H54 (cell line): ENCODE measurements around the gene LRRC17.

Experiments used
- DNase-seq: peaks from one replicate; pipeline ENCODE4 v3.0.0; 2011; ENCODE audit warnings: low spot score, mixed read lengths; ENCODE audit not compliant: insufficient read length
- FAIRE-seq: peaks from 3 replicates; lab custom pipeline; 2011; peaks lifted over from hg19 to GRCh38; lab: Jason Lieb, UNC
- POLR2A ChIP-seq: IDR thresholded peaks from 2 replicates; pipeline ENCODE4 v1.6.1; 2011; ENCODE audit warnings: low read depth, mild to moderate bottlenecking, low read length

Gene LRRC17, protein sequence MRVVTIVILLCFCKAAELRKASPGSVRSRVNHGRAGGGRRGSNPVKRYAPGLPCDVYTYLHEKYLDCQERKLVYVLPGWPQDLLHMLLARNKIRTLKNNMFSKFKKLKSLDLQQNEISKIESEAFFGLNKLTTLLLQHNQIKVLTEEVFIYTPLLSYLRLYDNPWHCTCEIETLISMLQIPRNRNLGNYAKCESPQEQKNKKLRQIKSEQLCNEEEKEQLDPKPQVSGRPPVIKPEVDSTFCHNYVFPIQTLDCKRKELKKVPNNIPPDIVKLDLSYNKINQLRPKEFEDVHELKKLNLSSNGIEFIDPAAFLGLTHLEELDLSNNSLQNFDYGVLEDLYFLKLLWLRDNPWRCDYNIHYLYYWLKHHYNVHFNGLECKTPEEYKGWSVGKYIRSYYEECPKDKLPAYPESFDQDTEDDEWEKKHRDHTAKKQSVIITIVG

GRCh38 chr7:102912742-102913141 lies at the start of gene LRRC17:
TSS of gene LRRC17 (plus strand) at chr7:102913000. CDS start at chr7:102933914, 20,914 bp downstream.
- FAIRE-seq (peak; percentile 11), DNase-seq (no peak)
- TF ChIP-seq POLR2A = peak; percentile 44; the same call in 1 of the 2 replicates

DNA sequence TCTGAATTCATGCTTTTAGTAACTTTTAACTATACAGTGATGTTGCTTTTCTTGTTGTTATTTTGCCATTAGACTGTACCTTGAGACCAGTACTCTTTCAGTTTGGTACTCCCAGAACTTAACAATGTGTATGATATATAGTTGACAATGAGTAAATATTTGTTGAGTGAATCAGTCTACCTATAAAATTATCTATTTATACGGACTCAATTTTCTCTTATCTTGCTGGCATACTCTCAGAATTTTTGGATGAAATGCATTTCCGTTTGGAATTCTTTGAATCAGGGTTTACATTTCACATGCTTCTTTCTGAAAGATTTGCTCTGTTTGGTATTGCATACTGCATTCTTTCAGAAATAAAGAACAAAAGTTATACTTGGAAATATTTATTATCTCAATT lies 47.8 kb upstream of the LRRC17 start:
- no peak for FAIRE-seq
- DNase-seq = no peak
- TF ChIP-seq POLR2A = no peak

DNA sequence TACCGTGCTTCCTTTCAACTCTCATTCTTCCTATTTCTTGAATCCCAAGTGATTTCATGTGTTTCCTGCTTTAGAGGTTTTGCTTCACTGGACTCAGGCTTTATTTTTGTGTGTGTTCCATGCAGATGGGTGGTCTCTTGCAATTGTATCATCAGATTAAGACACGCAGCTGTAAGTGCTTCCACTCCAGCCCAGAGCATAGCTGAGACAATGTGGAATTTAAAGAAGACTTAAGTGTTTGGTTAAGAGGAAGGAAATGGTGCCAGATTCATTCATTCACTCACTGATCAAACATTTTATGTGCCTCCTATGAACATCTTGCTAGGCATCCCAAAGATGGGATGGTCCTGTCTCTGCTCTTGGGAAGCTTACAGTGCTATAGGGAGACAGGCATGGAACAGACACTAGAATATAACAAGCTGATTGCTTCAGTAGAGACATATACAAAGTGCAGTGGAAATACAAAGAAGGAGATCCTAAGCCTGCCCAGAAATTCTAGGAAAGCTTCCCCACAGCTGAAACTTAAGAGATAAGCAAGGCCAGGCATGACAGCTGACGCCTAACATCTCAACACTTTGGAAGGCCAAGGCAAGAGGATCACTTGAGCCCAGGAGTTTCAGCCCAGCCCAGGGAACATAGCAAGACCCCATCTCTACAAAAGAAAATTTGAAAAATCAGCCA lies 46.1 kb upstream of the LRRC17 start:
- no peak for TF ChIP-seq POLR2A
- no peak for FAIRE-seq
- no peak for DNase-seq

DNA sequence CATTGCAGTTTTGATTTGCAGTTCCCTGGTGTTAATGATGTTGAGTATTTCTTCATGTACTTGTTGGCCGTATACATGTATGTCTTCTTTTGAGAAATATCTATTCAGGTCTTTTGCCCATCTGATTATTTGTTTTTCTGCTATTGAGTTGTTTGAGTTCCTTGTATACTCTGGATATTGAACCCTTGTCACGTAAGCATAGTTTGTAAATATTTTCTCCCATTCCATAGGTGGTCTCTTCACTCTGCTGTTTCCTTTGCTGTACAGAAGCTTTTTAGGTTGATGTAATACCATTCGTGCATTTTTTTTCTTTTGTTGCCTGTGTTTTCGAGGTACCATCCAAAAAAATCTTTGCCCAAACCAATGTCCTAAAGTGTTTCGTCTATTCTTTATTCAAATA lies 43.6 kb upstream of the LRRC17 start:
- FAIRE-seq (no peak), DNase-seq (no peak)
- TF ChIP-seq POLR2A = no peak

DNA sequence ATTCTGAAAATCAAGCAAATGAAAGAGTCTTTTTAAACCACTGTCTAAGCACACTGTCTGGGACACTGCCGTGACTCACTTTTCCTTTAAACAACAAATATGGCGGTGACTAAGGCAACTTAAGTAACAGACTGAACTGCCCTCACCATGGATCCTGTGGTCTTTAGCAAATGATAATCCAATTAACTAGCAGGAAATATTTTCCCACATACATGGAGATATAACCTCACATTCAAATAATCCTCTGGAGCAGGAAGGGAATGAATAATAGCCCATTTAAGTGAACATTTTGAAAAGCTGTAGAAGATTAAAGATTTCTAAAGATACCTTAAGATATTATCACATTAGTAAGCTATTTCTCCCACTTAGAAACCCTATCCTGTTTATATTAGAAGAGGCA lies 40.3 kb upstream of the LRRC17 start:
- no peak for TF ChIP-seq POLR2A
- FAIRE-seq (no peak), DNase-seq (no peak)

- DNase-seq (no peak), FAIRE-seq (no peak)
- TF ChIP-seq POLR2A = no peak
Observed at GRCh38 chr7:102873470-102874165, 39.2 kb upstream of the LRRC17 start.

GRCh38 chr7:102874166-102874829 lies 38.5 kb upstream of the LRRC17 start:
- DNase-seq (peak; percentile 50), FAIRE-seq (peak; percentile 69)
- no peak for TF ChIP-seq POLR2A

GRCh38 chr7:102874966-102875365 lies 37.8 kb upstream of the LRRC17 start:
- FAIRE-seq (no peak), DNase-seq (no peak)
- TF ChIP-seq POLR2A = no peak

DNA sequence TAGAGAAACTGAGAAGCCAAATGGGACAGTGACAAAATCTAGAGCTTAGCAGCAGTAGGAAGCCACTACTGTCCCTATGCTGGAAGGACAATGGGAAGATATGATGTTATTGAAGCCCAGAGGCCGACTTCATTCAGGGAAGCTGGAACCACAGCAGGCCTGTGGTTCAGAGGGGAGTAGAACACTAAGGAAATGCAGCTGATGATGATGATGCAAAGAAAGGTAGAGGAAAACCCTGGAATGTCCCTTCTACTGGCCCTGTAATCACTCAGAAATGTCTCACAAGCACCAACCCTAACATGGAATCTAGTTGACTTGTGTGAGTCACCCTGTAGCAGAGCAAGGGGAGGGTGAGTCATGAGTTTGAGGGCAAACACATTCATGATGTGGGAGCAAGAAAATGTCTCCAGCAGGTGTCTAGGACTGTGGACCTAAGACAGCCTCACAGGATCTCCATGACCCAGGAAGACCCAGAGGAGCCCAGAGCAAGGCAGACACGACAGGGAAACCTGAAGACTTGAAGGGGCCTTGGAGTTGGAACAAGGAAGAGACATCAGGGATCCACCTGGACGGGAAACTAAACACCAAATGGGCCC lies 37.0 kb upstream of the LRRC17 start:
- DNase-seq = peak; percentile 70
- FAIRE-seq = peak; percentile 98
- no peak for TF ChIP-seq POLR2A

GRCh38 chr7:102883098-102883860 lies 29.5 kb upstream of the LRRC17 start:
- no peak for DNase-seq
- FAIRE-seq = peak; percentile 87
- no peak for TF ChIP-seq POLR2A

DNA sequence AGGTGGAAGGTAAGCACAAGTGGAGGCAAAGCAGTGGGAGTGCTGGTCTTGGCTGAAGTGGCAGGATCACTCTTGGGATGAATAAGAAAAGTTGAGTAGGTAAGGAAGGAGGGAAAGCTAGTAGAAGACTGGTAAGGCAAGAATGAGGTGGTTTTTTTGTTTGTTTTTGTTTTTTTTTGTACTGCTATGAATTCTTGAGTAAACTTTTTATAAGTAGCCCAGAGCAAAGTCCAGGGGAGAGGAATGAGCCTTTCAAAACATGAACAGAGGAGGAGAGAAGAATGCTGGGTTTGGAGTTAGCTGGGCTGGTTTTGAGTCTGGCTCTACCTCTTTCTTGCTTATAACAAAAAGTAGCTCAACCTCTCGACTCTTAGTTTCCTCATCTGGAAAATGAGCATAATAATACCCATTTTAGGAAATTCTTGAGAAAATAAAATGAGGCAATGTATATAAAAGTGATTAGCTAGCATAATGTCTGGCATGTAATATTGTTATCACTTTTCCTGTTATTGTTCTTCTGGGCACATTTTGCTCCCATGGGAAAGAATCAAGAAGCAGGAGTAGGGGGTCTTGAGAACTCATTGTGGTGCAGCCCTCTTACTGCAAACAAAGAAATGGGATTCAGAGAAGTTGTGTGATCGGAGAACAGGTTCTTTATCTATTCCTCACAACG lies 24.1 kb upstream of the LRRC17 start:
- no peak for DNase-seq
- no peak for TF ChIP-seq POLR2A
- FAIRE-seq = no peak

DNA sequence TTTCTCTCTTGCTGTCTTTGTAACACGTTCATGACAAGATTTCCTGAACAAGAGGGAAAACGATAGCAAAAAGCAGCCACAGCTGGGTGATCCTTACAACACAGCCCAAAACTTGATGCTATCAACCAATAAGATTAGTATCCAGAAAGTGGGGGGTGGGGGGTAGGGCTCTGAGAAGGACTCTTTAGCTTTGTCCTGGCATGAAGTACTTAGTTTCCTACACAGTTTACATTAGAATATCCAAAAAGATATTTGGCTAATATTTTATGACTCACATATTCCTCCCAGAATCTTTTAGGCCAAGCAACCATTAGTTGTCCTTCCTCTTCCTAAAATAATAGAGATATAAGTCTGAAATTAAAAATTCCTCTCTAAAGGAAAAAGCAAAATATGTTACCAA lies 22.9 kb upstream of the LRRC17 start:
- no peak for DNase-seq
- no peak for FAIRE-seq
- no peak for TF ChIP-seq POLR2A
